Epithelial cell of proximal tubule (primary cell): ENCODE results near the gene SHH. TPM values are rescaled to one million over a fixed set of nuclear protein-coding genes. Genes with fewer than 3 reads are reported as not detected.

ENCODE experiments used
- DNase-seq: peaks from one replicate; pipeline ENCODE4 v3.0.0-alpha.2; 2011; ENCODE audit warnings: low read depth
- H3K4me3 ChIP-seq: 2 replicates; pipeline ENCODE4 v1.5.1; 2011; ENCODE audit warnings: low read depth, mild to moderate bottlenecking, low read length
- total RNA-seq: library from RNA; depleted of rRNA; stranded (reverse); fragments of >200 nt; gene quantifications from 2 replicates; pipeline ENCODE4 v1.2.3, GENCODE V29; 2015
- TF ChIP-seq, protein P1 (sequence below): conservative IDR thresholded peaks from 2 replicates; pipeline ENCODE4 v1.5.1; 2012; ENCODE audit warnings: low read depth, mild to moderate bottlenecking, low read length

Gene SHH
- total RNA-seq, 1 donor from 2014 or later: 1.7 TPM

GRCh38 chr7:155847821-155848435 lies 35.7 kb upstream of the SHH start:
- no peak overlapping the region for H3K4me3 ChIP-seq
- TF ChIP-seq, protein P1, sequence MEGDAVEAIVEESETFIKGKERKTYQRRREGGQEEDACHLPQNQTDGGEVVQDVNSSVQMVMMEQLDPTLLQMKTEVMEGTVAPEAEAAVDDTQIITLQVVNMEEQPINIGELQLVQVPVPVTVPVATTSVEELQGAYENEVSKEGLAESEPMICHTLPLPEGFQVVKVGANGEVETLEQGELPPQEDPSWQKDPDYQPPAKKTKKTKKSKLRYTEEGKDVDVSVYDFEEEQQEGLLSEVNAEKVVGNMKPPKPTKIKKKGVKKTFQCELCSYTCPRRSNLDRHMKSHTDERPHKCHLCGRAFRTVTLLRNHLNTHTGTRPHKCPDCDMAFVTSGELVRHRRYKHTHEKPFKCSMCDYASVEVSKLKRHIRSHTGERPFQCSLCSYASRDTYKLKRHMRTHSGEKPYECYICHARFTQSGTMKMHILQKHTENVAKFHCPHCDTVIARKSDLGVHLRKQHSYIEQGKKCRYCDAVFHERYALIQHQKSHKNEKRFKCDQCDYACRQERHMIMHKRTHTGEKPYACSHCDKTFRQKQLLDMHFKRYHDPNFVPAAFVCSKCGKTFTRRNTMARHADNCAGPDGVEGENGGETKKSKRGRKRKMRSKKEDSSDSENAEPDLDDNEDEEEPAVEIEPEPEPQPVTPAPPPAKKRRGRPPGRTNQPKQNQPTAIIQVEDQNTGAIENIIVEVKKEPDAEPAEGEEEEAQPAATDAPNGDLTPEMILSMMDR: no peak
- DNase-seq: no peak

DNA sequence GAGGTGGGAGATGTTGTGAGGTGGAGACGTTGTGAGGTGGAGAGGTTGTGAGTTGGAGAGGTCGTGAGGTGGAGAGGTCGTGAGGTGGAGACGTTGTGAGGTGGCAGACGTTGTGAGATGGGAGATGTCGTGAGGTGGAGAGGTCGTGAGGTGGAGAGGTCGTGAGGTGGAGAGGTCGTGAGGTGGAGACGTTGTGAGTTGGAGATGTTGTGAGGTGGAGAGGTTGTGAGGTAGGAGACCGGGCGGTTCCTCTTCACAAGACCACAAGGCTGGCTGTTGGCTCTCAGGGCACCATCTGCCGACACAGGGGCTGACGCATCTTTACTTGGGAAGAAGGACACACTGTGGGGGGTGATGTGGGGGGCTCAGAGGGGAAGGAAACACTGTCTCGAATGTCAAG lies 34.7 kb upstream of the SHH start:
- H3K4me3 ChIP-seq: no peak overlapping the region
- TF ChIP-seq, protein P1: no peak
- DNase-seq: no peak

DNA sequence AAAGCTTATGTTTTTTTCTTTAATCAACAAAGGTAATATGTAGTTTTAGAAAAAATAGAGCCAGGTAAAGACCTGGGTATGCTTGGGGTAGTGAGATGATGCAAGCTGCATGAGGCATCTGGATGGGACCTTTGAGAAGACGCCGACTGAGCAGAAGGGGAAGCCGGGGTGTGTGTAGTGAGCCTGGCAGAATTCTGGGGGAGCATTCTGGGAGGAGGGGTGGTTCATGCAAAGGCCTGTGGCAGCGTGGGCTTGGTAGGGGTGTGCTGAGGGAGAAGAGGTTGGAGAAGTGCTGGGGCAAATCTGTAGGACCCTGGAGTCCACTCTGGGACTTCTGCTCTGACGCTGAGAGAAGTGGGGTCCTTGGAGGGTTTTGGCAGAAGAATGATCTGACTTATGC lies 33.9 kb upstream of the SHH start:
- no peak overlapping the region for H3K4me3 ChIP-seq
- TF ChIP-seq, protein P1: no peak
- no peak for DNase-seq

DNA sequence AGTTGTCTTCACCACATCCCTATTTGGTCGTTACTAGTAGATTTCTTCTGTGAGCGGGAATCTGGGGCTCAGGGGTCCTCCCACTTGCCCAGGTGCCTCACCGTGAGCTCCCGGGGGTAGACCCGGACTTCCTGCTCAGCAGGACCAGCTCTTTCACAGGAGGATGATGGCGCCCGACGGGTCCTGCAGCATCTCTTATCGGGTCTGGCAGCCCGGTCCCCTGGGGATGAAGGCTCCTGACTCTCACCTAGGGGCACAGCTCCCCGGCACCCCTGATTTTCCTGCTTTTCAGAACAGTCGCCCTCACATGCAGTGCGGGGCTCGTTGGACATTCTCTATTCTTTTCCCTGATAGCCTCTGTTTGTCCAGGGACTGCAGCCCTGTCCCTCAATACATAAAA lies 33.0 kb upstream of the SHH start:
- DNase-seq: no peak
- H3K4me3 ChIP-seq: no peak overlapping the region
- TF ChIP-seq, protein P1: no peak

- no peak for DNase-seq
- TF ChIP-seq, protein P1: no peak
- H3K4me3 ChIP-seq: no peak overlapping the region
Measured at GRCh38 chr7:155844526-155844925, 32.3 kb upstream of the SHH start.

GRCh38 chr7:155844019-155844453 lies 31.8 kb upstream of the SHH start:
- TF ChIP-seq, protein P1: peak; percentile 54
- DNase-seq: peak; percentile 47
- peak overlapping the region; percentile 5 for H3K4me3 ChIP-seq

- no peak for DNase-seq
- TF ChIP-seq, protein P1: no peak
- H3K4me3 ChIP-seq: peak overlapping the region; percentile 5
Measured at GRCh38 chr7:155843426-155844018, 31.3 kb upstream of the SHH start.
